HEK293 (cell line): Measurements from ENCODE around the gene ERI3.
"Not testable (repeated sequence)": the region's sequence is repeated elsewhere in the genome, so short reads cannot be mapped to it uniquely, and the experiment has no call there.

Source experiments
- CTCF ChIP-seq: fragments of 450-650 bp; formaldehyde crosslinking; IDR thresholded peaks from 2 replicates; pipeline ENCODE4 v1.5.1; 2016; ENCODE audit warnings: missing biosample characterization, missing genetic modification characterization
- HOXA7 ChIP-seq: sonication (generic); formaldehyde crosslinking; IDR thresholded peaks from 2 replicates; pipeline ENCODE4 v1.8.1; 2022; ENCODE audit warnings: missing genetic modification reagents, borderline replicate concordance
- KLF10 ChIP-seq: fragments of 450-650 bp; IDR thresholded peaks from 2 replicates; pipeline ENCODE4 v1.5.1; 2018; ENCODE audit warnings: missing biosample characterization, mild to moderate bottlenecking, missing genetic modification characterization
- ZBTB1 ChIP-seq: fragments of 450-650 bp; formaldehyde crosslinking; IDR thresholded peaks from 2 replicates; pipeline ENCODE4 v1.5.1; 2016; ENCODE audit warnings: missing biosample characterization, missing genetic modification characterization
- ZBTB6 ChIP-seq: fragments of 450-650 bp; formaldehyde crosslinking; IDR thresholded peaks from 2 replicates; pipeline ENCODE4 v1.5.1; 2017; ENCODE audit warnings: missing biosample characterization, missing genetic modification characterization
- ZNF202 ChIP-seq: fragments of 450-650 bp; formaldehyde crosslinking; IDR thresholded peaks from 2 replicates; pipeline ENCODE4 v1.5.1; 2016; ENCODE audit warnings: missing biosample characterization, missing genetic modification characterization, borderline replicate concordance
- ZNF311 ChIP-seq: fragments of 450-650 bp; formaldehyde crosslinking; IDR thresholded peaks from 2 replicates; pipeline ENCODE4 v1.5.1; 2017; ENCODE audit warnings: missing biosample characterization, missing genetic modification characterization, borderline replicate concordance

- TF ChIP-seq CTCF; ZBTB1 (tag by site-specific recombination); ZBTB6 (tag by site-specific recombination); KLF10; ZNF311 (tag by site-specific recombination); HOXA7; ZNF202 (tag by site-specific recombination): not testable (repeated sequence)
Measured at GRCh38 chr1:44206545-44206944, 148.5 kb downstream of the ERI3 start.
